HEK293T (cell line): ENCODE data around the gene IL2RA.
"Not testable (repeated sequence)": the region's sequence is repeated elsewhere in the genome, so short reads cannot be mapped to it uniquely, and the experiment has no call there.

ENCODE experiments used
- ARNT ChIP-seq: fragments of 450-650 bp; IDR thresholded peaks from 2 replicates; pipeline ENCODE4 v1.6.1; 2017; ENCODE audit warnings: mild to moderate bottlenecking
- BHLHE40 ChIP-seq: fragments of 450-650 bp; IDR thresholded peaks from 2 replicates; pipeline ENCODE4 v1.6.1; 2016; ENCODE audit warnings: mild to moderate bottlenecking, moderate library complexity, borderline replicate concordance
- ELF4 ChIP-seq: fragments of 450-650 bp; IDR thresholded peaks from 2 replicates; pipeline ENCODE4 v1.6.1; 2017; ENCODE audit warnings: antibody characterized with exemption
- FOXA1 ChIP-seq: fragments of 450-650 bp; IDR thresholded peaks from 2 replicates; pipeline ENCODE4 v1.6.1; 2016; ENCODE audit warnings: mild to moderate bottlenecking
- FOXK2 ChIP-seq: fragments of 450-650 bp; IDR thresholded peaks from 2 replicates; pipeline ENCODE4 v1.6.1; 2016; ENCODE audit warnings: mild to moderate bottlenecking
- FOXM1 ChIP-seq: fragments of 450-650 bp; IDR thresholded peaks from 2 replicates; pipeline ENCODE4 v1.6.1; 2017; ENCODE audit warnings: mild to moderate bottlenecking, borderline replicate concordance
- HDGF ChIP-seq: fragments of 450-650 bp; IDR thresholded peaks from 2 replicates; pipeline ENCODE4 v1.6.1; 2017; ENCODE audit warnings: antibody characterized with exemption, borderline replicate concordance
- LEF1 ChIP-seq: fragments of 450-650 bp; IDR thresholded peaks from 2 replicates; pipeline ENCODE4 v1.6.1; 2017; ENCODE audit warnings: mild to moderate bottlenecking, borderline replicate concordance
- NFRKB ChIP-seq: fragments of 450-650 bp; IDR thresholded peaks from 2 replicates; pipeline ENCODE4 v1.6.1; 2016; ENCODE audit warnings: mild to moderate bottlenecking, moderate library complexity
- PKNOX1 ChIP-seq: fragments of 450-650 bp; IDR thresholded peaks from 2 replicates; pipeline ENCODE4 v1.6.1; 2016
- SP1 ChIP-seq: fragments of 450-650 bp; IDR thresholded peaks from 2 replicates; pipeline ENCODE4 v1.6.1; 2017
- SUZ12 ChIP-seq: fragments of 450-650 bp; IDR thresholded peaks from 2 replicates; pipeline ENCODE4 v1.6.1; 2016; ENCODE audit warnings: mild to moderate bottlenecking
- ZNF384 ChIP-seq: fragments of 450-650 bp; IDR thresholded peaks from 2 replicates; pipeline ENCODE4 v1.6.1; 2016

GRCh38 chr10:5962358-5962940 lies 99.7 kb downstream of the IL2RA start:
- not testable (repeated sequence) for TF ChIP-seq ARNT, FOXK2, SP1, HDGF, NFRKB, LEF1, FOXA1, ZNF384, PKNOX1, SUZ12, ELF4, FOXM1, BHLHE40
